H1 (cell line): ENCODE data around the gene GTF3C2. TPM values are rescaled to one million over a fixed set of nuclear protein-coding genes. Genes with fewer than 3 reads are reported as not detected.

ENCODE experiments used
- CTCF ChIA-PET: fragments of 300-600 bp; sonication (Branson Sonifier 250); formaldehyde crosslinking; loops from one replicate; lab custom pipeline; 2021; ENCODE audit not compliant: partially characterized antibody; lab: Charles Lee
- POLR2A ChIA-PET: fragments of 300-600 bp; sonication (Branson Sonifier 250); formaldehyde crosslinking; loops from one replicate; lab custom pipeline; 2021; ENCODE audit warnings: inconsistent platforms; ENCODE audit not compliant: partially characterized antibody; lab: Charles Lee
- DNase-seq, 2 experiments: peaks; one replicate each; pipeline versions ENCODE4 v3.0.0 to v3.0.0-alpha.2; 2010 to 2022; ENCODE audit warnings: low spot score in 2 of 2, low read depth in 1 of 2, mixed read lengths in 1 of 2
- FAIRE-seq: peaks from 2 replicates; lab custom pipeline; 2011; peaks lifted over from hg19 to GRCh38; lab: Jason Lieb, UNC
- H2AFZ ChIP-seq: 2 replicates; pipeline ENCODE4 v1.8.1; 2012; ENCODE audit warnings: low read length, inconsistent platforms
- H2AK5ac ChIP-seq: 2 replicates; pipeline ENCODE4 v1.6.1; 2013; ENCODE audit warnings: low read depth, low read length
- H2BK120ac ChIP-seq: replicated peaks from 2 replicates; pipeline ENCODE3; 2013; ENCODE audit warnings: low read depth, low read length, inconsistent platforms
- H2BK12ac ChIP-seq: 2 replicates; pipeline ENCODE4 v1.6.1; 2013; ENCODE audit warnings: low read depth, low read length
- H2BK15ac ChIP-seq: 2 replicates; pipeline ENCODE4 v1.6.1; 2013; ENCODE audit warnings: low read length
- H2BK20ac ChIP-seq: 2 replicates; pipeline ENCODE4 v1.6.1; 2013; ENCODE audit warnings: low read length
- H2BK5ac ChIP-seq: 2 replicates; pipeline ENCODE4 v1.6.1; 2013; ENCODE audit warnings: low read depth, low read length
- H3K14ac ChIP-seq: 2 replicates; pipeline ENCODE4 v1.6.1; 2013; ENCODE audit warnings: inconsistent platforms; ENCODE audit not compliant: insufficient read length
- H3K18ac ChIP-seq: 2 replicates; pipeline ENCODE4 v1.6.1; 2013; ENCODE audit warnings: low read length; ENCODE audit errors: extremely low read depth
- H3K23ac ChIP-seq: 2 replicates; pipeline ENCODE4 v1.6.1; 2013; ENCODE audit warnings: inconsistent platforms; ENCODE audit not compliant: insufficient read length
- H3K23me2 ChIP-seq: 2 replicates; pipeline ENCODE4 v1.6.1; 2013; ENCODE audit warnings: low read depth, low read length
- H3K27ac ChIP-seq: 2 replicates; pipeline ENCODE4 v1.6.1; 2011; ENCODE audit warnings: low read depth, low read length, inconsistent platforms
- H3K27me3 ChIP-seq, 4 experiments: replicated peaks in 1 of 4; 1 replicate in 1 of 4; 2 replicates in 3 of 4; pipeline versions ENCODE4 v1.6.1 to v1.8.1; 2011 to 2013; ENCODE audit warnings: low read length in 3 of 4, mild to moderate bottlenecking in 3 of 4, inconsistent platforms in 2 of 4, mixed read lengths in 2 of 4, moderate library complexity in 1 of 4; ENCODE audit not compliant: control insufficient read depth in 3 of 4, insufficient read depth in 3 of 4; ENCODE audit errors: extremely low read depth in 1 of 4
- H3K36me3 ChIP-seq, 4 experiments: 2 replicates each; pipeline versions ENCODE4 v1.6.1 to v1.8.1; 2011 to 2013; ENCODE audit warnings: mild to moderate bottlenecking in 4 of 4, low read length in 3 of 4, moderate library complexity in 2 of 4, control low read depth in 1 of 4, inconsistent platforms in 1 of 4; ENCODE audit not compliant: insufficient read depth in 4 of 4, control insufficient read depth in 2 of 4
- H3K4ac ChIP-seq: replicated peaks from 2 replicates; pipeline ENCODE3; 2013; ENCODE audit warnings: low read length, low read depth, mixed read lengths, inconsistent platforms; ENCODE audit not compliant: insufficient read length
- H3K4me1 ChIP-seq, 4 experiments: replicated peaks in 1 of 4; 1 replicate in 1 of 4; 2 replicates in 3 of 4; pipeline versions ENCODE4 v1.6.1 to v1.8.1; 2011 to 2013; ENCODE audit warnings: low read length in 3 of 4, inconsistent platforms in 2 of 4, mixed read lengths in 1 of 4; ENCODE audit not compliant: insufficient read depth in 4 of 4, control insufficient read depth in 3 of 4
- H3K4me2 ChIP-seq, 2 experiments: 2 replicates each; pipeline versions ENCODE4 v1.6.1 to v1.8.1; 2011 to 2013; ENCODE audit warnings: low read depth in 2 of 2, low read length in 2 of 2, control low read depth in 1 of 2, inconsistent platforms in 1 of 2, mild to moderate bottlenecking in 1 of 2; ENCODE audit not compliant: insufficient read depth in 1 of 2
- H3K4me3 ChIP-seq, 4 experiments: fragments of 200-600, 300-600 bp in 1 of 4; sonication (generic), shearing (Covaris generic), sonication (Bioruptor Twin) in 1 of 4; 2 replicates each; pipeline versions ENCODE4 v1.5.1 to v1.8.1; 2011 to 2016; ENCODE audit warnings: low read length in 4 of 4, low read depth in 3 of 4, control low read depth in 2 of 4, inconsistent platforms in 2 of 4, mild to moderate bottlenecking in 2 of 4, mixed read lengths in 1 of 4, moderate library complexity in 1 of 4; ENCODE audit not compliant: insufficient read depth in 2 of 4; ENCODE audit errors: extremely low read depth in 1 of 4
- H3K56ac ChIP-seq: replicated peaks from 2 replicates; pipeline ENCODE3; 2013; ENCODE audit warnings: low read depth, mild to moderate bottlenecking, mixed read lengths, low read length, inconsistent platforms; ENCODE audit not compliant: insufficient read length
- H3K79me1 ChIP-seq: 2 replicates; pipeline ENCODE4 v1.6.1; 2013; ENCODE audit warnings: low read depth, low read length, control low read depth
- H3K79me2 ChIP-seq, 2 experiments: 2 replicates each; pipeline versions ENCODE4 v1.6.1 to v1.8.1; 2012 to 2013; ENCODE audit warnings: low read length in 2 of 2, mild to moderate bottlenecking in 2 of 2, inconsistent platforms in 1 of 2; ENCODE audit not compliant: insufficient read depth in 2 of 2, control insufficient read depth in 1 of 2
- H3K9ac ChIP-seq, 4 experiments: replicated peaks in 1 of 4; 1 replicate in 1 of 4; 2 replicates in 3 of 4; pipeline versions ENCODE4 v1.6.1 to v1.8.1; 2011 to 2013; ENCODE audit warnings: low read depth in 3 of 4, low read length in 3 of 4, control low read depth in 2 of 4, mild to moderate bottlenecking in 2 of 4, moderate library complexity in 2 of 4, inconsistent platforms in 1 of 4; ENCODE audit errors: extremely low read depth in 1 of 4
- H3K9me3 ChIP-seq, 2 experiments: 2 replicates each; pipeline versions ENCODE4 v1.6.1 to v1.8.1; 2012 to 2013; ENCODE audit warnings: mild to moderate bottlenecking in 2 of 2, moderate library complexity in 2 of 2, control low read depth in 1 of 2, inconsistent platforms in 1 of 2, low read depth in 1 of 2, low read length in 1 of 2, mixed read lengths in 1 of 2; ENCODE audit not compliant: insufficient read depth in 2 of 2
- H4K20me1 ChIP-seq, 2 experiments: replicated peaks in 1 of 2; 2 replicates each; pipeline versions ENCODE3 to v1.8.1; 2011 to 2013; ENCODE audit warnings: inconsistent platforms in 2 of 2, low read length in 2 of 2, mild to moderate bottlenecking in 1 of 2; ENCODE audit not compliant: insufficient read depth in 2 of 2, control insufficient read depth in 1 of 2
- H4K5ac ChIP-seq: 2 replicates; pipeline ENCODE4 v1.6.1; 2013; ENCODE audit warnings: low read length, low read depth, mixed read lengths, inconsistent platforms; ENCODE audit not compliant: insufficient read length
- H4K8ac ChIP-seq: 2 replicates; pipeline ENCODE4 v1.8.0; 2013; ENCODE audit warnings: mild to moderate bottlenecking, moderate library complexity, low read length, inconsistent platforms; ENCODE audit not compliant: insufficient read depth; ENCODE audit errors: extremely low read depth
- H4K91ac ChIP-seq: replicated peaks from 2 replicates; pipeline ENCODE3; 2013; ENCODE audit warnings: low read length, mixed read lengths, inconsistent platforms; ENCODE audit not compliant: insufficient read length
- CTCF ChIP-seq, 3 experiments: IDR thresholded peaks; 1 replicate in 2 of 3; 2 replicates in 1 of 3; pipeline versions ENCODE4 v1.5.1 to v1.6.1; 2011; ENCODE audit warnings: low read length in 3 of 3, mild to moderate bottlenecking in 3 of 3, inconsistent platforms in 2 of 3, low read depth in 1 of 3, moderate library complexity in 1 of 3; ENCODE audit not compliant: insufficient read depth in 1 of 3; ENCODE audit errors: control extremely low read depth in 1 of 3
- HDAC6 ChIP-seq: IDR thresholded peaks from one replicate; pipeline ENCODE4 v1.7.1; 2012; ENCODE audit warnings: low read depth, mild to moderate bottlenecking, inconsistent platforms, low read length, moderate library complexity
- JUND ChIP-seq: IDR thresholded peaks from 2 replicates; pipeline ENCODE4 v1.6.1; 2011; ENCODE audit warnings: mild to moderate bottlenecking, improper control_type of control experiment, low read length
- KDM5A ChIP-seq: fragments of 200-600 bp; IDR thresholded peaks from 2 replicates; pipeline ENCODE4 v1.7.1; 2012; ENCODE audit warnings: mild to moderate bottlenecking, low read length, inconsistent platforms, mixed read lengths
- MAFK ChIP-seq: IDR thresholded peaks from 2 replicates; pipeline ENCODE4 v1.6.1; 2012; ENCODE audit warnings: low read depth, mild to moderate bottlenecking, improper control_type of control experiment, low read length
- MAX ChIP-seq: IDR thresholded peaks from 2 replicates; pipeline ENCODE4 v1.6.1; 2012; ENCODE audit warnings: inconsistent platforms
- POU5F1 ChIP-seq: IDR thresholded peaks from 2 replicates; pipeline ENCODE4 v1.6.1; 2011; ENCODE audit warnings: low read depth, mild to moderate bottlenecking, low read length, moderate library complexity
- RAD21 ChIP-seq, 2 experiments: IDR thresholded peaks in 1 of 2; conservative IDR thresholded peaks in 1 of 2; 2 replicates each; pipeline ENCODE4 v1.6.1; 2011; ENCODE audit warnings: low read depth in 2 of 2, low read length in 2 of 2, improper control_type of control experiment in 1 of 2, inconsistent platforms in 1 of 2, mild to moderate bottlenecking in 1 of 2, moderate library complexity in 1 of 2
- RXRA ChIP-seq: IDR thresholded peaks from 2 replicates; pipeline ENCODE4 v1.6.1; 2011; ENCODE audit warnings: low read depth, mild to moderate bottlenecking, low read length, moderate library complexity; ENCODE audit not compliant: insufficient read depth
- WGBS, 2 experiments: shearing (Covaris generic) in 1 of 2; methylation state at CpG; one replicate each; pipeline versions ENCODE4 v1.1.6 to v1.1.7; 2013 to 2015; ENCODE audit warnings: low lambda C conversion rate in 2 of 2, mixed read lengths in 2 of 2, inconsistent platforms in 1 of 2, low coverage in 1 of 2, missing lambda C conversion rate in 1 of 2; ENCODE audit not compliant: insufficient replicate concordance in 2 of 2, insufficient coverage in 1 of 2, insufficient read length in 1 of 2; ENCODE audit errors: extremely low coverage in 1 of 2, missing lambda C conversion rate in 1 of 2; 5-methylcytosine and 5-hydroxymethylcytosine counted together
- polyA plus RNA-seq, 7 experiments: library from polyadenylated mRNA; depleted of rRNA in 3 of 7; stranded (reverse) in 5 of 7; unstranded in 2 of 7; fragments of >200 nt in 5 of 7; fragments of 200-250 nt in 2 of 7; gene quantifications; 1 replicate in 5 of 7; 2 replicates in 1 of 7; 4 replicates in 1 of 7; pipeline versions ENCODE4 v1.2.1 to v1.2.3, GENCODE V29; 2011 to 2013; ENCODE audit warnings: missing spikeins in 2 of 7, mixed read lengths in 2 of 7
- total RNA-seq: library from RNA; stranded (reverse); fragmentation: NEBNext Ultra II Directional; extraction: Animal tissue kit (Norgen Biotek cat#: 25700); gene quantifications from 2 replicates; pipeline ENCODE4 v1.2.1, GENCODE V29; 2021

The GTF3C2 gene
- total and polyA plus RNA-seq, 2 of the 8 experiments (the other 6 are each of a cell fraction or from before 2014, with no cell fraction given): 118 to 127 TPM

DNA sequence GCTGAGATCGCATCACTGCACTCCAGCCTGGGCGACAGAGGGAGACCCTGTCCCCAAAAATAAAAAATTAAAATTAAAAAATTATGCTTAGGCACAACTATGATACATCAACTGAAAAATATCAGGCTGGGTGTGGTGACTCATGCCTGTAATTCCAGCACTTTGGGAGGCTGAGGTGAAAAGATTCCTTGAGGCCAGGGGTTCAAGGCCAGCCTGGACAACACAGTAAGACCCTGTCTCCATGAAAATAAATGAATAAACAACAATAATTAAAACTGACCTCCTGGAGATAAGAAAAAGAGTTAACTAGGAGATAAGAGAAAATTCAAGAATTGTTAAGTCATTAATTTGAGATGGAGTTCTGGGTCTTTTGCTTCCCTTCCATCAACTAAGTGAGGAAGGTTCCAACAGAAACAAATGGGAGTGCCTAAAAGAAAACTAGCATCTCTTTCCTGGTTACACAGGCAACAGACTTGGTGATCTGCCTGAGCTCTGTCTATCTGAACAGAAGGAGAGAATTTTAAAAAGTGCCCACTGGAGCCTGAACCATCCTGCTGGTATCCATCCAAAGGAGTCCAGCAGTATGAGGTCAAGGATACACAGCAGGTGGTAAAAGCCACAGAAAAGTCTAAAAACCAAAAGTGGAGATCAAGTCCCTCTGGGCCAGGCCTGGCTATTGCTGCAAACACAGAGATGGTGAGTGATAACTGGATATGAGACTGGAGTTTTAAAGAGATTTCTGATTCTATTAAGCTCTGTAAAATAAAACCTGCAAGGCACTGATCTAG is 44.0 kb upstream of the GTF3C2 start:
- Histone ChIP-seq H2BK12ac (no peak overlapping the region), H3K23me2 (no peaks in the 10 kb centered on the region), H4K91ac (no peak overlapping the region), H2BK120ac (no peak overlapping the region), H3K4me3 (no peak overlapping the region), H3K79me2 (peaks cover 30 to 99% of the 10 kb centered on the region in 2 experiments), H3K27me3 (no peaks in the 10 kb centered on the region), H4K8ac (no peak overlapping the region), H3K56ac (no peak overlapping the region), H2AFZ (no peak overlapping the region), H3K79me1 (no peaks in the 10 kb centered on the region; the same call in none of the 2 replicates), H3K9me3 (no peaks in the 10 kb centered on the region), H3K27ac (no peak overlapping the region), H3K18ac (no peak overlapping the region), H3K4ac (no peak overlapping the region), H2BK15ac (no peak overlapping the region), H2AK5ac (no peak overlapping the region), H3K36me3 (peaks cover 0 to 2% (median 0%) of the 10 kb centered on the region in 4 experiments; a peak in 1 of 8 replicates), H2BK20ac (no peak overlapping the region), H3K9ac (no peak overlapping the region), H3K23ac (no peak overlapping the region), H3K4me1 (no peaks in the 10 kb centered on the region), H4K20me1 (peaks cover 4 to 10% of the 10 kb centered on the region in 2 experiments), H3K4me2 (no peak overlapping the region), H2BK5ac (no peak overlapping the region), H3K14ac (no peak overlapping the region), H4K5ac (no peak overlapping the region)
- ChIA-PET CTCF (no interaction called here), POLR2A (interaction anchor here (4.1 kb wide), 1 partner anchor 9 kb away, joined by 18 read pairs; the partner anchor contains the start of gene PPM1G)
- WGBS, 2 experiments: 95% methylated on average over 2 of the region's 2 CpGs; no CpG with 5 or more reads in 1 of the 2 experiments
- DNase-seq: no peak
- no peak for FAIRE-seq
- TF ChIP-seq RXRA (no peak), KDM5A (no peak), JUND (no peak), HDAC6 (no peak), CTCF (IDR thresholded peaks at IDR 0.05; ENCODE audit: control extremely low read depth in 1 of 3, insufficient read depth in 1 of 3, low read depth in 1 of 3, low read length in 3 of 3) (no peak), MAFK (no peak), RAD21 (IDR thresholded peaks at IDR 0.05 in 1 of 2, conservative IDR thresholded peaks at IDR 0.05 in 1 of 2; ENCODE audit: low read depth in 2 of 2, low read length in 2 of 2) (no peak), MAX (no peak), POU5F1 (no peak)
